Tongue (tissue), 2 donors: ENCODE results near the gene KCNS3. TPM values are rescaled to one million over a fixed set of nuclear protein-coding genes. Genes with fewer than 3 reads are reported as not detected.

Experiments used
- DNase-seq: peaks from one replicate; pipeline ENCODE4 v3.0.0-alpha.2; 2015
- total RNA-seq: library from RNA; depleted of rRNA; stranded (reverse); fragments of >200 nt; gene quantifications from one replicate; pipeline ENCODE4 v1.2.3, GENCODE V29; 2014

The KCNS3 gene
- total RNA-seq, 1 donor from 2014 or later = 46.3 TPM

- peak; percentile 87 for DNase-seq
These were observed 858 bp downstream of the KCNS3 start for GRCh38 chr2:17879137-17879912.

GRCh38 chr2:17879913-17880274 is 1.4 kb downstream of the KCNS3 start:
- no peak for DNase-seq

- no peak for DNase-seq
These were observed 14.5 kb downstream of the KCNS3 start for GRCh38 chr2:17892770-17893534.

GRCh38 chr2:17894005-17894404 is 15.5 kb downstream of the KCNS3 start:
- peak; percentile 12 for DNase-seq

- peak; percentile 46 for DNase-seq
These were observed 16.1 kb downstream of the KCNS3 start for GRCh38 chr2:17894556-17894955.

- DNase-seq = no peak
These were observed 21.4 kb downstream of the KCNS3 start for GRCh38 chr2:17899871-17900270.

- DNase-seq = peak; percentile 41
These were observed 22.8 kb downstream of the KCNS3 start for GRCh38 chr2:17901246-17901645.

- no peak for DNase-seq
These were observed 32.5 kb downstream of the KCNS3 start for GRCh38 chr2:17910980-17911379.

- no peak for DNase-seq
These were observed 33.2 kb downstream of the KCNS3 start for GRCh38 chr2:17911491-17912260.

- DNase-seq = peak; percentile 59
These were observed 33.8 kb downstream of the KCNS3 start for GRCh38 chr2:17912266-17912691.

GRCh38 chr2:17915099-17915498 is 36.6 kb downstream of the KCNS3 start:
- no peak for DNase-seq

- DNase-seq = no peak
These were observed 37.5 kb downstream of the KCNS3 start for GRCh38 chr2:17915811-17916518.

- no peak for DNase-seq
These were observed 38.1 kb downstream of the KCNS3 start for GRCh38 chr2:17916584-17916983.

- peak; percentile 73 for DNase-seq
These were observed 40.3 kb downstream of the KCNS3 start for GRCh38 chr2:17918789-17919188.

GRCh38 chr2:17930773-17931172 is 52.3 kb downstream of the KCNS3 start:
- no peak for DNase-seq

GRCh38 chr2:17933256-17933655 is 54.8 kb downstream of the KCNS3 start:
- peak; percentile 59 for DNase-seq

GRCh38 chr2:17934721-17935120 is 56.3 kb downstream of the KCNS3 start:
- DNase-seq = no peak

- DNase-seq = no peak
These were observed 56.9 kb downstream of the KCNS3 start for GRCh38 chr2:17935242-17935885.

GRCh38 chr2:17936599-17936998 is 58.1 kb downstream of the KCNS3 start:
- no peak for DNase-seq

- DNase-seq = peak; percentile 69
These were observed 61.7 kb downstream of the KCNS3 start for GRCh38 chr2:17940091-17940630.

- no peak for DNase-seq
These were observed 65.0 kb downstream of the KCNS3 start for GRCh38 chr2:17943444-17943843.
